B cell (primary cell): ENCODE data around the gene CD59.
"Not testable (repeated sequence)": the region's sequence is repeated elsewhere in the genome, so short reads cannot be mapped to it uniquely, and the experiment has no call there.

Experiments used
- EZH2 ChIP-seq: IDR thresholded peaks from 2 replicates; pipeline ENCODE4 v1.6.1; 2012; ENCODE audit warnings: borderline replicate concordance, low read depth, mild to moderate bottlenecking, moderate library complexity, low read length; ENCODE audit not compliant: insufficient read depth, poor library complexity, severe bottlenecking
- TF ChIP-seq, protein P1 (sequence below): fragments of 200-600 bp; IDR thresholded peaks from one replicate; pipeline ENCODE4 v1.8.0; 2022; ENCODE audit warnings: antibody characterized with exemption, mild to moderate bottlenecking

DNA sequence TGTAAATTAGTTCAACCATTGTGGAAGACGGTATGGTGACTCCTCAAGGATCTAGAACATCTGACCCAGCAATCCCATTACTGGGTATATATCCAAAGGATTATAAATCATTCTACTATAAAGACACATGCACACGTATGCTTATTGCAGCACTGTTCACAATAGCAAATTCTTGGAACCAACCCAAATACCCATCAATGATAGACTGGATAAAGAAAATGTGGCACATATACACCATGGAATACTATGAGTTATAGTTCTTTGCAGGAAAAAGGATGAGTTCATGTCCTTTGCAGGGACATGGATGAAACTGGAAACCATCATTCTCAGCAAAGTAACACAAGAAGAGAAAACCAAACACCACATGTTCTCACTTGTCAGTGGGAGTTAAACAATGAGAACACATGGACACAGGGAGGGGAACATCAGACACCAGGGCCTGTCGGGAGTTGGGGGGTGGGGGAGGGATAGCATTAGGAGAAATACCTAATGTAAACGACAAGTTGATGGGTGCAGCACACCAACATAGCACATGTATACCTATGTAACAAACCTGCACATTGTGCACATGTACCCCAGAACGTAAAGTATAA lies 7.1 kb downstream of the CD59 start:
- TF ChIP-seq, protein P1, sequence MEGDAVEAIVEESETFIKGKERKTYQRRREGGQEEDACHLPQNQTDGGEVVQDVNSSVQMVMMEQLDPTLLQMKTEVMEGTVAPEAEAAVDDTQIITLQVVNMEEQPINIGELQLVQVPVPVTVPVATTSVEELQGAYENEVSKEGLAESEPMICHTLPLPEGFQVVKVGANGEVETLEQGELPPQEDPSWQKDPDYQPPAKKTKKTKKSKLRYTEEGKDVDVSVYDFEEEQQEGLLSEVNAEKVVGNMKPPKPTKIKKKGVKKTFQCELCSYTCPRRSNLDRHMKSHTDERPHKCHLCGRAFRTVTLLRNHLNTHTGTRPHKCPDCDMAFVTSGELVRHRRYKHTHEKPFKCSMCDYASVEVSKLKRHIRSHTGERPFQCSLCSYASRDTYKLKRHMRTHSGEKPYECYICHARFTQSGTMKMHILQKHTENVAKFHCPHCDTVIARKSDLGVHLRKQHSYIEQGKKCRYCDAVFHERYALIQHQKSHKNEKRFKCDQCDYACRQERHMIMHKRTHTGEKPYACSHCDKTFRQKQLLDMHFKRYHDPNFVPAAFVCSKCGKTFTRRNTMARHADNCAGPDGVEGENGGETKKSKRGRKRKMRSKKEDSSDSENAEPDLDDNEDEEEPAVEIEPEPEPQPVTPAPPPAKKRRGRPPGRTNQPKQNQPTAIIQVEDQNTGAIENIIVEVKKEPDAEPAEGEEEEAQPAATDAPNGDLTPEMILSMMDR = not testable (repeated sequence)
- not testable (repeated sequence) for TF ChIP-seq EZH2
